Measurements from ENCODE around the gene LRRC8B. TPM values are rescaled to one million over a fixed set of nuclear protein-coding genes. Genes with fewer than 3 reads are reported as not detected.

LRRC8B gene
- total and polyA plus RNA-seq, 2 of the 13 experiments (the other 11 are each of a cell fraction or from before 2014, with no cell fraction given), result 4.9 to 7.6 TPM

GRCh38 chr1:89587729-89588161 is 63.1 kb downstream of the LRRC8B start (continued):
- TF ChIP-seq ZNF614 (CRISPR knock-in tag; IDR thresholded peaks at IDR 0.05; ENCODE audit: borderline replicate concordance) (peak; percentile 82; the same call in 1 of the 2 replicates), GATAD1 (CRISPR knock-in tag; IDR thresholded peaks at IDR 0.05) (peak; percentile 45; the same call in 1 of the 2 replicates), HDAC2 (CRISPR knock-in tag; IDR thresholded peaks at IDR 0.05) (peak; percentile 62; the same call in 1 of the 2 replicates), STAG1 (CRISPR knock-in tag; IDR thresholded peaks at IDR 0.05) (0 out of 2 replicates have a peak, but pooled peaks have one; percentile 3), ZBTB34 (CRISPR knock-in tag; IDR thresholded peaks at IDR 0.05) (0 out of 2 replicates have a peak, but pooled peaks have one; percentile 29), ZNF577 (CRISPR knock-in tag; IDR thresholded peaks at IDR 0.05; ENCODE audit: borderline replicate concordance, low read depth) (no peak), ZNF263 (CRISPR knock-in tag; IDR thresholded peaks at IDR 0.05) (0 out of 2 replicates have a peak, but pooled peaks have one; percentile 25), KLF12 (CRISPR knock-in tag; IDR thresholded peaks at IDR 0.05; ENCODE audit: borderline replicate concordance) (no peak), THAP11 (CRISPR knock-in tag; IDR thresholded peaks at IDR 0.05) (peak; percentile 32; the same call in 1 of the 2 replicates), ZNF547 (CRISPR knock-in tag; IDR thresholded peaks at IDR 0.05) (no peak), HINFP (CRISPR knock-in tag; IDR thresholded peaks at IDR 0.05; ENCODE audit: low read depth) (no peak), PAXIP1 (CRISPR knock-in tag; conservative IDR thresholded peaks at IDR 0.05) (peak; percentile 79), ZGPAT (CRISPR knock-in tag; IDR thresholded peaks at IDR 0.05) (0 out of 2 replicates have a peak, but pooled peaks have one; percentile 23), HNF4A (CRISPR knock-in tag; IDR thresholded peaks at IDR 0.05) (peak; percentile 91), SNAPC2 (CRISPR knock-in tag; IDR thresholded peaks at IDR 0.05) (no peak), HMG20A (CRISPR knock-in tag; IDR thresholded peaks at IDR 0.05; ENCODE audit: borderline replicate concordance) (peak; percentile 64; the same call in 1 of the 2 replicates), FUBP1 (CRISPR knock-in tag; IDR thresholded peaks at IDR 0.05; ENCODE audit: borderline replicate concordance) (no peak), ZNF703 (CRISPR knock-in tag; IDR thresholded peaks at IDR 0.05; ENCODE audit: borderline replicate concordance) (no peak), ZNF326 (CRISPR knock-in tag; IDR thresholded peaks at IDR 0.05; ENCODE audit: borderline replicate concordance) (no peak), NFIC (IDR thresholded peaks at IDR 0.05; ENCODE audit: low read length) (no peak), RARA (CRISPR knock-in tag; IDR thresholded peaks at IDR 0.05) (peak; percentile 43)
